GM18508 (cell line): ENCODE data around the gene NUDCD3.
A peak's percentile ranks its signal among the peaks of the same experiment; 100 is the strongest.

Experiments used
- ATAC-seq: cut with Tn5 transposase; IDR thresholded peaks from one replicate; pipeline ENCODE4 v1.9.1; 2021; ENCODE audit warnings: moderate number of reproducible peaks; ENCODE audit not compliant: insufficient read depth, unreplicated experiment

Gene NUDCD3

GRCh38 chr7:44484482-44485313 lies 5.8 kb downstream of the NUDCD3 start:
- no peak for ATAC-seq

DNA sequence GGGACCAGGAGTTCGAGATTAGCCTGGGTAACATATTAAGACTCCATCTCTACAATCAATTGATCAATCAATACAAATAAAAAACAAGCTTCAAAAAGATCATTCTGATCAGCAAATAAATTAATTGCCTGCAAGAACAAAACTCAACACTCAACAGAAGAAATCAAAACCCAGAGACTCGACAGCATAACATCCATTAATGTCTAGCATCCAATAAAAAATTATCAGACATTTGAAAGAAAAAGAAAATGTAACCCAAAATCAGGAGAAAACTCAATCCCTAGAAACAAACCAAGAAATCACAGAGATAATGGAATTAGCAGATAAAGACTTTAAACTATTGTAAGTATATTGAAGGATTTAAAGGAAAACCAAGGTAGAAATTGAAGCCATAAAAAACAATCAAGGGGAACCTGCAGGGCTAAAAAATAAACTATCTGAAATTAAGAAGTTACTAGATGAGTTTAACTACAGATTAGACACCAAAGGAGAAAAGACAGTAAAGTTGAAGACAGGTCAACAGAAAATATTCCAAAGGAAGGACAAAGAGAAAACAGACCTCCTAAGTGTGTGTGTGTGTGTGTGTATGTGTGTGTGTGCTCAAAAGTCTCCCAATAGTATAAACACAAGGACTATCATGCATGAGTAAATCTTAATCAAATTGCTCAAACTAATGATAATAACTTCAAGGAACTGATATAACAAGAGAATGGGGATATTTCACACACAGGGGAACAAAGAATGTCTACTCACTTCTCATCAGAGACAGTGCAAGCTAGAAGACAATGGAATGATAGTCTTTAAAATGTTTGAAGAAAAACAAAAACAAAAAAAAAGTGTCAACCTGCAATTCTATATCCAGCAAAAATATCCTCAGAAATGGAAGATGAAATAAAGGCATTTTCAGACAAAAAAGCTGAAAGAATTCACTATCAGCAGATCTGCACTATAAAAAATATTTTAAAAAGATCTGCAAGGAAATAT lies 7.7 kb downstream of the NUDCD3 start:
- ATAC-seq = no peak

- ATAC-seq = no peak
Observed at GRCh38 chr7:44477938-44478337, 12.5 kb downstream of the NUDCD3 start.

- no peak for ATAC-seq
Observed at GRCh38 chr7:44477063-44477830, 13.2 kb downstream of the NUDCD3 start.

- ATAC-seq = no peak
Observed at GRCh38 chr7:44476313-44476712, 14.1 kb downstream of the NUDCD3 start.

- ATAC-seq = no peak
Observed at GRCh38 chr7:44473295-44473694, 17.2 kb downstream of the NUDCD3 start.

DNA sequence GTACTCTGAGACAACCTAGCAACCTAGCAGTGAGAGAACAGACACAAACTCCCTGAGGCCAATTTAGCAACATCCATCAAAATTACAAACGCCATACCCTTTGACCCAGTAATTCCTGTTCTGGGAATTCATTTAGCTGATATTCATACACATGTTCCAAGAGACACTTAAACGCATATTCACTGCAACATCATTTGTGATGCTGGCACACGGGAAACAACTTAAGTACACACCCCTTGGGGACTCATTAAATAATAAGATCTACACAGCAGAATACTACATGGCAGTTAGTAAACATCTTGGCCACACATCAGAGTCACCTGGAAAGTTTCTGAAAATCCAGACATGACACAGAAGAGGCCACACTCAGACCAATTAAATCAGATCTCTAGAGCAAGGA lies 17.6 kb downstream of the NUDCD3 start:
- ATAC-seq = no peak

DNA sequence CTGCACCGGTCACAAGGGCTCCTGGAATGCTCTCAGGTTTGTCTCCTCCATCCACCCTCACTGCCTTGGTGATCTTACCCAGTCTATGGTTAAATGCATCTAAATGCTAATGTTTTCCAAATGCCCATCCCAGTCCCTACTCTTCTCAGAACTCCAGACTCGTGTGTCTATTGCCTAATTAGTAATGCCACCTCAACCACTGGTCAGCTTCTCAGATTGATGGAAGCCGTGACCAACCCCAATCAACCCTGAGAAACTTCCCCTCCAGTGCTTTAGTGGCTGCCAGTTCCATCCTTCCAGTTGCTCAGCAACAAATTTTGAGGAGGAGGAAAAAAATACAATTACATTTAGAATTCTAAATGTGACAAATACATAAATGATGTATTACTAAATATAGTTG lies 18.6 kb downstream of the NUDCD3 start:
- no peak for ATAC-seq

DNA sequence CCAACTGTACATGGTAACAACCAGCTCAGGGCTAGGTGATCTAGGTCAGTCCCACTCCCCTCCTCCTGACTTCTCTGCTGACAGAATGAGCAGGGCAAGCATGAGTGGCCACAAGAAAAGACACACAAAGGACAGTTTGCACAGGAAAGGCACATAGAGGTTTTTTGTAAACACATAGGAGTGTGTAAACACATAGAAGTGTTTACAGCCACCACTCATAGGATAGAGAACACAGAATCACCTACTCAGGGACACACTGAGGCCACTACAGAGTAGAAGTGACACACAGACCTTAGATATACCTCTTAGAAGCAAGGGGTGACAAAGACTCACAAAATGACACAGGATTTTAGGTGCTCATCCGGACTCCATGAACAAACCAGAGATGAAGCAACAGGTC lies 19.0 kb downstream of the NUDCD3 start:
- no peak for ATAC-seq

GRCh38 chr7:44470628-44471245 lies 19.7 kb downstream of the NUDCD3 start:
- no peak for ATAC-seq

GRCh38 chr7:44470135-44470479 lies 20.4 kb downstream of the NUDCD3 start:
- no peak for ATAC-seq

GRCh38 chr7:44469461-44470134 lies 20.9 kb downstream of the NUDCD3 start:
- ATAC-seq = no peak

DNA sequence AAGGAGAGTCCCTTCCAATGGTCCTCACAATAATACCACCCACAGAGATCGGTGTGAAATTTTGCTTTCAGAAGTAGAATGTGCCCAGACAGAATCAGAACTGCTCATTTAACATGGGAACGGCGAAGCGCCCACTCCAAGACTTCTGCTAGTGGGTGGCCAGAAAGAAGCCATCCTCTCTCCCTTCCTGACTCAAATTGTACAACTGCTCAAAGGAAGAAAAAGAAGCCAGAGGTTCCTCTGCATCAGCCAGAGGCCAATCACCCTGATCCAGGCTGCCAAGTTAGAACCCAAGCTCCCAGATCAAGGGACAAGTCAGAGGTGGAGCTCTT lies 23.3 kb downstream of the NUDCD3 start:
- ATAC-seq = no peak

- no peak for ATAC-seq
Observed at GRCh38 chr7:44466300-44467216, 23.9 kb downstream of the NUDCD3 start.

DNA sequence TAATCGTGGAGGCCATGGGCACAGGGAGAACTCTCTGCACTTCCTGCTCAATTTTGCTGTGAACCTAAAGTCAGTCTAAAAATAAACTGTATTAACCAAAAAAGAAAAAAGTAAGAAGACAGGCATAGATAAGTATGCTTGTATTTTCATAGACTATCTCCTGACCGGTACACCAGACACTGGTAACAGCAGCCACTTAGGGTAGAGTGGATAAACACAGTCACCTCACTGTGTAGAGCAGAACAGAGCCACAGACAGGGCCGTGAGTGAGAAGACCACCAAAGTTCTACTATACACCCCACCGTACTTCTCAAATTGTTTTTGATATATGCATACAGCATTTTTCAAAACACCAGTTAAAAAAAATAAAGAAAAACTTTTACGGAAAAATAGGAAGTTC lies 25.0 kb downstream of the NUDCD3 start:
- no peak for ATAC-seq

GRCh38 chr7:44463169-44463808 lies 27.2 kb downstream of the NUDCD3 start:
- no peak for ATAC-seq

DNA sequence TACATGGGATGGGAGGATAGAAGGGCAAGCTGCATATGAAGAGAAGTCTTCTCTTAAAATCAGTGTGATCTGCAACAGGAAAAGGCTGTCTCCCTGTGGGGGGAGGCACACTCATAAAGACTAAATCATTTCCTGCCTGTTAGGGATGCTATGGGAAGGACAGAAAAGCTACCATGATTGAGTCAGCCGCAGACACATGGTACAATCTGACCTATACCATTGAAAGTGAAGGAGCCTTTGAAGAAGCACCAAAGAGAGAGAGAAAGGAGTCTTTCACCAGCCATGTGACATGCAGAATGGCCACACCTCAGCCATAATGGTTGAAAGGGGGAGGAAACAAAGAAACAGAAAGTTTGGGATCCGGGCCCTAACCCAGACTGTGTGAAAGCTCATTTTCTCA lies 29.1 kb downstream of the NUDCD3 start:
- no peak for ATAC-seq

DNA sequence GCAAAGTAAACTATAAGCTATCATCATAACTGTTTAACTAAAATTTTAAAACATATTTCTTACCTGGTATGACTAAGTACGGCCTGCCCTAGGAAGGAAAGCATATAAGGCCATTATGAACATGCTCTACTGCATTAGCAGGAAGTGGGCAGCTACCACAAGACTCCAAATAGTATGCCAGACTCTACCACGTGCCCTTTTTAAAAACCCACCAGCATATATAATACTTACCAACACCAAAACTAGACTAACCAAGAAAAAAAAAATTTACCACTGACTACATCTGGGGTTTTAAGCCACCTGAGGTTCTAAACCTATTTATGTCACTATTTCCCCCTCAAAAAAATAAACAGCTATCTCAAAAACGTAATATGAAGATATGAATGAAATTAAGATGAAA lies 30.1 kb downstream of the NUDCD3 start:
- peak; percentile 93 for ATAC-seq
